Parathyroid adenoma (tissue), 2 donors: ENCODE results near the gene ASTL.

Experiments used
- H2AFZ ChIP-seq: fragments of 300-600 bp; sonication (generic); one replicate; pipeline ENCODE4 v1.7.0; 2017; ENCODE audit warnings: antibody characterized with exemption, mild to moderate bottlenecking
- H3K27ac ChIP-seq: fragments of 300-600 bp; sonication (generic); one replicate; pipeline ENCODE4 v1.7.0; 2017
- H3K27me3 ChIP-seq: fragments of 300-600 bp; sonication (generic); one replicate; pipeline ENCODE4 v1.7.0; 2017; ENCODE audit warnings: low read length; ENCODE audit not compliant: control insufficient read depth, insufficient read depth
- H3K36me3 ChIP-seq: fragments of 300-600 bp; sonication (generic); one replicate; pipeline ENCODE4 v1.7.0; 2017; ENCODE audit warnings: low read length; ENCODE audit not compliant: control insufficient read depth, insufficient read depth
- H3K4me1 ChIP-seq: fragments of 300-600 bp; sonication (generic); one replicate; pipeline ENCODE4 v1.7.0; 2017; ENCODE audit warnings: control low read depth
- H3K4me2 ChIP-seq: fragments of 300-600 bp; sonication (generic); one replicate; pipeline ENCODE4 v1.7.0; 2017; ENCODE audit warnings: low read length
- H3K4me3 ChIP-seq: fragments of 300-600 bp; sonication (generic); one replicate; pipeline ENCODE4 v1.7.0; 2017; ENCODE audit warnings: low read depth, low read length
- H3K79me2 ChIP-seq: fragments of 300-600 bp; sonication (generic); one replicate; pipeline ENCODE4 v1.7.0; 2017; ENCODE audit warnings: control low read depth
- H3K9ac ChIP-seq: fragments of 300-600 bp; sonication (generic); one replicate; pipeline ENCODE4 v1.7.0; 2017; ENCODE audit warnings: mild to moderate bottlenecking
- H3K9me3 ChIP-seq: fragments of 300-600 bp; sonication (generic); one replicate; pipeline ENCODE4 v1.7.0; 2017; ENCODE audit warnings: low read length; ENCODE audit not compliant: control insufficient read depth
- CTCF ChIP-seq: fragments of 300-600 bp; sonication (generic); IDR thresholded peaks from one replicate; pipeline ENCODE4 v1.7.0; 2017; ENCODE audit warnings: antibody characterized with exemption, mild to moderate bottlenecking
- donor health status: primary hyperparathyroidism.

Gene ASTL

GRCh38 chr2:96120991-96121390, 17.3 kb downstream of the ASTL start:
- H3K36me3 ChIP-seq: no peaks in the 10 kb centered on the region

GRCh38 chr2:96120091-96120720, 18.1 kb downstream of the ASTL start:
- no peak overlapping the region for H3K4me2 ChIP-seq
- no peaks in the 10 kb centered on the region for H3K27me3 ChIP-seq
- H3K9me3 ChIP-seq: no peaks in the 10 kb centered on the region
- no peak overlapping the region for H2AFZ ChIP-seq
- peaks cover 2% of the 10 kb centered on the region for H3K4me1 ChIP-seq
- H3K27ac ChIP-seq: no peak overlapping the region
- no peaks in the 10 kb centered on the region for H3K79me2 ChIP-seq
- no peak overlapping the region for H3K9ac ChIP-seq
- no peak overlapping the region for H3K4me3 ChIP-seq
- TF ChIP-seq CTCF: no peak
- no peaks in the 10 kb centered on the region for H3K36me3 ChIP-seq

More at GRCh38 chr2:96120991-96121390, 17.3 kb downstream of the ASTL start:
- no peak overlapping the region for H3K4me3 ChIP-seq
- TF ChIP-seq CTCF: no peak
- no peak overlapping the region for H3K4me2 ChIP-seq
- no peak overlapping the region for H2AFZ ChIP-seq
- H3K27ac ChIP-seq: no peak overlapping the region
- no peaks in the 10 kb centered on the region for H3K79me2 ChIP-seq
- H3K4me1 ChIP-seq: peaks cover 2% of the 10 kb centered on the region
- H3K9ac ChIP-seq: no peak overlapping the region
- H3K9me3 ChIP-seq: no peaks in the 10 kb centered on the region
- no peaks in the 10 kb centered on the region for H3K27me3 ChIP-seq

- H3K9ac ChIP-seq: no peak overlapping the region
- H3K36me3 ChIP-seq: no peaks in the 10 kb centered on the region
- no peaks in the 10 kb centered on the region for H3K79me2 ChIP-seq
- no peak for TF ChIP-seq CTCF
- H3K27ac ChIP-seq: no peak overlapping the region
- no peaks in the 10 kb centered on the region for H3K27me3 ChIP-seq
- H3K4me3 ChIP-seq: no peak overlapping the region
- H3K4me1 ChIP-seq: peaks cover 2% of the 10 kb centered on the region
- no peak overlapping the region for H2AFZ ChIP-seq
- no peak overlapping the region for H3K4me2 ChIP-seq
- H3K9me3 ChIP-seq: no peaks in the 10 kb centered on the region
Observed at GRCh38 chr2:96119389-96119751, 18.9 kb downstream of the ASTL start.

- Histone ChIP-seq H3K27me3 (no peaks in the 10 kb centered on the region), H3K9ac (no peak overlapping the region)
- no peak for TF ChIP-seq CTCF
Observed at GRCh38 chr2:96118698-96119388, 19.5 kb downstream of the ASTL start.

More at GRCh38 chr2:96118698-96119388, 19.5 kb downstream of the ASTL start:
- no peak overlapping the region for H3K4me3 ChIP-seq
- H3K36me3 ChIP-seq: no peaks in the 10 kb centered on the region
- no peak overlapping the region for H2AFZ ChIP-seq
- no peaks in the 10 kb centered on the region for H3K9me3 ChIP-seq
- no peaks in the 10 kb centered on the region for H3K79me2 ChIP-seq
- H3K4me1 ChIP-seq: peaks cover 2% of the 10 kb centered on the region
- H3K27ac ChIP-seq: no peak overlapping the region
- no peak overlapping the region for H3K4me2 ChIP-seq
